ENCODE measurements around the gene CNTLN. TPM values are rescaled to one million over a fixed set of nuclear protein-coding genes. Genes with fewer than 3 reads are reported as not detected.
A peak's percentile ranks its signal among the peaks of the same experiment; 100 is the strongest.

The CNTLN gene
- total RNA-seq, 1 experiment from 2014 or later, result 7.8 TPM

- Histone ChIP-seq H3K27me3 (replicated peaks; ENCODE audit: control insufficient read depth, insufficient read depth, low read length) (no peaks in the 10 kb centered on the region), H3K36me3 (ENCODE audit: control insufficient read depth, insufficient read depth, low read length) (no peaks in the 10 kb centered on the region), H3K9me3 (no peaks in the 10 kb centered on the region), H3K4me3 (ENCODE audit: low read depth, low read length) (no peak overlapping the region), H3K4me1 (no peaks in the 10 kb centered on the region)
- no peak overlapping the region for H3K4me3 Mint-ChIP-seq (ENCODE audit: unreplicated experiment)
- CTCF ChIA-PET, result no interaction called here
- POLR2A ChIA-PET, result no interaction called here
- intact Hi-C loops (cut with micrococcal nuclease; ENCODE audit: unreplicated experiment), result loop anchor here (5.0 kb wide), 1 partner anchor 340 kb away; no protein-coding TSS in a partner anchor
- no peak for DNase-seq
- TF ChIP-seq CTCF (IDR thresholded peaks at IDR 0.05; ENCODE audit: insufficient read depth in 1 of 2, low read depth in 1 of 2, low read length in 1 of 2, severe bottlenecking in 1 of 2, unreplicated experiment in 1 of 2), result no peak
- no peaks in the 10 kb centered on the region for H3K9me3 Mint-ChIP-seq (ENCODE audit: unreplicated experiment)
- no peaks in the 10 kb centered on the region for H3K36me3 Mint-ChIP-seq (ENCODE audit: insufficient read depth, unreplicated experiment)
- H3K27ac Mint-ChIP-seq (ENCODE audit: unreplicated experiment), result no peak overlapping the region
- no peaks in the 10 kb centered on the region for H3K27me3 Mint-ChIP-seq (ENCODE audit: insufficient read depth, unreplicated experiment)
- H3K4me1 Mint-ChIP-seq (ENCODE audit: low read depth, unreplicated experiment), result no peaks in the 10 kb centered on the region
- BruUV-seq (replicated peaks), result no TSS peak
These were observed 267.0 kb downstream of the CNTLN start for GRCh38 chr9:17401858-17402257.

- BruUV-seq (replicated peaks), result no TSS peak
- Histone ChIP-seq H3K36me3 (ENCODE audit: control insufficient read depth, insufficient read depth, low read length) (no peaks in the 10 kb centered on the region), H3K9me3 (no peaks in the 10 kb centered on the region), H3K27me3 (replicated peaks; ENCODE audit: control insufficient read depth, insufficient read depth, low read length) (no peaks in the 10 kb centered on the region), H3K4me1 (no peaks in the 10 kb centered on the region), H3K4me3 (ENCODE audit: low read depth, low read length) (no peak overlapping the region)
- H3K27ac Mint-ChIP-seq (ENCODE audit: unreplicated experiment), result no peak overlapping the region
- peak in 1 of 2 experiments; percentile 2 for DNase-seq
- no peaks in the 10 kb centered on the region for H3K27me3 Mint-ChIP-seq (ENCODE audit: insufficient read depth, unreplicated experiment)
- H3K4me1 Mint-ChIP-seq (ENCODE audit: low read depth, unreplicated experiment), result no peaks in the 10 kb centered on the region
- no peaks in the 10 kb centered on the region for H3K9me3 Mint-ChIP-seq (ENCODE audit: unreplicated experiment)
- H3K36me3 Mint-ChIP-seq (ENCODE audit: insufficient read depth, unreplicated experiment), result no peaks in the 10 kb centered on the region
- CTCF ChIA-PET, result no interaction called here
- H3K4me3 Mint-ChIP-seq (ENCODE audit: unreplicated experiment), result no peak overlapping the region
- no peak for TF ChIP-seq CTCF (IDR thresholded peaks at IDR 0.05; ENCODE audit: insufficient read depth in 1 of 2, low read depth in 1 of 2, low read length in 1 of 2, severe bottlenecking in 1 of 2, unreplicated experiment in 1 of 2)
- POLR2A ChIA-PET, result no interaction called here
- intact Hi-C loops (cut with micrococcal nuclease; ENCODE audit: unreplicated experiment), result loop anchor here (5.0 kb wide), 1 partner anchor 340 kb away; no protein-coding TSS in a partner anchor
These were observed 267.5 kb downstream of the CNTLN start for GRCh38 chr9:17402309-17402708.

- Histone ChIP-seq H3K9me3 (no peaks in the 10 kb centered on the region), H3K36me3 (ENCODE audit: control insufficient read depth, insufficient read depth, low read length) (no peaks in the 10 kb centered on the region), H3K27me3 (replicated peaks; ENCODE audit: control insufficient read depth, insufficient read depth, low read length) (no peaks in the 10 kb centered on the region), H3K4me3 (ENCODE audit: low read depth, low read length) (no peak overlapping the region), H3K4me1 (no peaks in the 10 kb centered on the region)
- H3K4me1 Mint-ChIP-seq (ENCODE audit: low read depth, unreplicated experiment), result no peaks in the 10 kb centered on the region
- no peaks in the 10 kb centered on the region for H3K27me3 Mint-ChIP-seq (ENCODE audit: insufficient read depth, unreplicated experiment)
- CTCF ChIA-PET, result no interaction called here
- no peak overlapping the region for H3K27ac Mint-ChIP-seq (ENCODE audit: unreplicated experiment)
- no TSS peak for BruUV-seq (replicated peaks)
- DNase-seq, result no peak
- intact Hi-C loops (cut with micrococcal nuclease; ENCODE audit: unreplicated experiment), result loop anchor here (5.0 kb wide), 1 partner anchor 341 kb away; no protein-coding TSS in a partner anchor
- no peak for TF ChIP-seq CTCF (IDR thresholded peaks at IDR 0.05; ENCODE audit: insufficient read depth in 1 of 2, low read depth in 1 of 2, low read length in 1 of 2, severe bottlenecking in 1 of 2, unreplicated experiment in 1 of 2)
- no peaks in the 10 kb centered on the region for H3K36me3 Mint-ChIP-seq (ENCODE audit: insufficient read depth, unreplicated experiment)
- POLR2A ChIA-PET, result no interaction called here
- H3K4me3 Mint-ChIP-seq (ENCODE audit: unreplicated experiment), result no peak overlapping the region
- no peaks in the 10 kb centered on the region for H3K9me3 Mint-ChIP-seq (ENCODE audit: unreplicated experiment)
These were observed 268.7 kb downstream of the CNTLN start for GRCh38 chr9:17403539-17403938.
